Spleen (tissue), 7 donors: Measurements from ENCODE around the gene KIF26B.

Experiments used
- CTCF ChIP-seq, 11 experiments: fragments of 200-600 bp in 7 of 11; fragments of 450-650 bp in 4 of 11; sonication (generic) in 4 of 11; IDR thresholded peaks in 8 of 11; conservative IDR thresholded peaks in 3 of 11; 1 replicate in 7 of 11; 2 replicates in 4 of 11; pipeline versions ENCODE4 v1.4.0 to v1.8.0; 2016 to 2021; ENCODE audit warnings: antibody characterized with exemption in 11 of 11, inconsistent platforms in 4 of 11, mild to moderate bottlenecking in 1 of 11
- POLR2A ChIP-seq, 3 donors: fragments of 450-650 bp; IDR thresholded peaks; one replicate each; pipeline ENCODE4 v1.5.1; 2017; ENCODE audit warnings: antibody characterized with exemption in 3 of 3, mild to moderate bottlenecking in 1 of 3
- POLR2AphosphoS5 ChIP-seq, 3 donors: sonication (generic); formaldehyde crosslinking; IDR thresholded peaks; one replicate each; pipeline ENCODE4 v1.5.1; 2017; ENCODE audit warnings: antibody characterized with exemption in 3 of 3
- donor health status: DM: no; HTN: no; CAD: no; lungs with moderate emphysema.
- donor health status: DM: no; HTN: no; CAD: no.
- donor health status: DM: no; HTN: no; CAD: no.

GRCh38 chr1:245716561-245716960 is 561.8 kb downstream of the KIF26B start:
- no peak for TF ChIP-seq CTCF (IDR thresholded peaks at IDR 0.05 in 8 of 11, conservative IDR thresholded peaks at IDR 0.05 in 3 of 11)
- TF ChIP-seq POLR2AphosphoS5 (IDR thresholded peaks at IDR 0.05): no peak
- TF ChIP-seq POLR2A (IDR thresholded peaks at IDR 0.05): no peak
